GM12891 (cell line): ENCODE measurements around the gene CNPY1.

Experiments used
- PAX5 ChIP-seq: IDR thresholded peaks from 2 replicates; pipeline ENCODE4 v1.6.1; 2011; ENCODE audit warnings: low read length, moderate library complexity, mild to moderate bottlenecking; ENCODE audit not compliant: insufficient read depth, severe bottlenecking
- POLR2A ChIP-seq: IDR thresholded peaks from 2 replicates; pipeline ENCODE4 v1.6.1; 2011; ENCODE audit warnings: low read depth, low read length, control low read depth
- POLR2AphosphoS5 ChIP-seq: IDR thresholded peaks from 2 replicates; pipeline ENCODE4 v1.6.1; 2011; ENCODE audit warnings: low read depth, low read length, control low read depth
- POU2F2 ChIP-seq: IDR thresholded peaks from 2 replicates; pipeline ENCODE4 v1.6.1; 2011; ENCODE audit warnings: low read depth, mild to moderate bottlenecking, control low read depth, low read length, moderate library complexity
- SPI1 ChIP-seq: IDR thresholded peaks from 2 replicates; pipeline ENCODE4 v1.6.1; 2011; ENCODE audit warnings: low read depth, low read length, control low read depth
- TAF1 ChIP-seq: IDR thresholded peaks from 2 replicates; pipeline ENCODE4 v1.6.1; 2011; ENCODE audit warnings: low read depth, low read length, control low read depth

- TF ChIP-seq POLR2AphosphoS5 (no peak), POLR2A (no peak), PAX5 (no peak), TAF1 (no peak), SPI1 (no peak), POU2F2 (no peak)
Measured at GRCh38 chr7:155570991-155571390, 24.6 kb upstream of the CNPY1 start.
